ENCODE data around the gene PITRM1. TPM values are rescaled to one million over a fixed set of nuclear protein-coding genes. Genes with fewer than 3 reads are reported as not detected.

The PITRM1 gene
- total and polyA plus RNA-seq, 8 donors = 68.1 to 85.6 (median 71.8) TPM

DNA sequence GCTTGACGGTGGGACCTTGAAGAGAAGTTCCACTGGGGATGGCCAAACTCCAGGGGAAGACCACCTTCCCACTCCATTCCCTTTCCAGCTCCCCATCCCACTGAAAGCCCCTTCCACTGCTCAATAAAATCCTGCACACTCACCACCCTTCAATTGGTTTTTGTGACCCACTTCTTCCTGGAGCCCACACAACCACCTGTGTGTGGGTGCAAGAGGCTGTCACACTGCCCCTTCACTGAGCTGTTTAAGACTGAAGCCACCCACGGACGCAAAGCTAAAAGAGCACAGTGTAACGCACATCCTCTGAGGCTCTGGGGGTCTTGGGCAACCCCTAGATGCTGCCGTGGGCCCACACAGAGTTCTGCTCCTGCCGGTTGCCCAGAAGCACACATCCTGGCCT is 12.8 kb upstream of the PITRM1 start:
- Histone ChIP-seq H3K27me3 (no peaks in the 10 kb centered on the region), H3K9me3 (no peaks in the 10 kb centered on the region), H3K4me1 (peaks cover 0 to 10% of the 10 kb centered on the region in 2 donors), H3K36me3 (no peaks in the 10 kb centered on the region), H3K27ac (no peak overlapping the region), H3K4me3 (no peak overlapping the region)
- DNase-seq (no peak), ATAC-seq (no peak)
- TF ChIP-seq, protein P1, sequence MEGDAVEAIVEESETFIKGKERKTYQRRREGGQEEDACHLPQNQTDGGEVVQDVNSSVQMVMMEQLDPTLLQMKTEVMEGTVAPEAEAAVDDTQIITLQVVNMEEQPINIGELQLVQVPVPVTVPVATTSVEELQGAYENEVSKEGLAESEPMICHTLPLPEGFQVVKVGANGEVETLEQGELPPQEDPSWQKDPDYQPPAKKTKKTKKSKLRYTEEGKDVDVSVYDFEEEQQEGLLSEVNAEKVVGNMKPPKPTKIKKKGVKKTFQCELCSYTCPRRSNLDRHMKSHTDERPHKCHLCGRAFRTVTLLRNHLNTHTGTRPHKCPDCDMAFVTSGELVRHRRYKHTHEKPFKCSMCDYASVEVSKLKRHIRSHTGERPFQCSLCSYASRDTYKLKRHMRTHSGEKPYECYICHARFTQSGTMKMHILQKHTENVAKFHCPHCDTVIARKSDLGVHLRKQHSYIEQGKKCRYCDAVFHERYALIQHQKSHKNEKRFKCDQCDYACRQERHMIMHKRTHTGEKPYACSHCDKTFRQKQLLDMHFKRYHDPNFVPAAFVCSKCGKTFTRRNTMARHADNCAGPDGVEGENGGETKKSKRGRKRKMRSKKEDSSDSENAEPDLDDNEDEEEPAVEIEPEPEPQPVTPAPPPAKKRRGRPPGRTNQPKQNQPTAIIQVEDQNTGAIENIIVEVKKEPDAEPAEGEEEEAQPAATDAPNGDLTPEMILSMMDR (IDR thresholded peaks at IDR 0.05) = no peak
- intact Hi-C loops (cut with DNase I) = no loop called here

DNA sequence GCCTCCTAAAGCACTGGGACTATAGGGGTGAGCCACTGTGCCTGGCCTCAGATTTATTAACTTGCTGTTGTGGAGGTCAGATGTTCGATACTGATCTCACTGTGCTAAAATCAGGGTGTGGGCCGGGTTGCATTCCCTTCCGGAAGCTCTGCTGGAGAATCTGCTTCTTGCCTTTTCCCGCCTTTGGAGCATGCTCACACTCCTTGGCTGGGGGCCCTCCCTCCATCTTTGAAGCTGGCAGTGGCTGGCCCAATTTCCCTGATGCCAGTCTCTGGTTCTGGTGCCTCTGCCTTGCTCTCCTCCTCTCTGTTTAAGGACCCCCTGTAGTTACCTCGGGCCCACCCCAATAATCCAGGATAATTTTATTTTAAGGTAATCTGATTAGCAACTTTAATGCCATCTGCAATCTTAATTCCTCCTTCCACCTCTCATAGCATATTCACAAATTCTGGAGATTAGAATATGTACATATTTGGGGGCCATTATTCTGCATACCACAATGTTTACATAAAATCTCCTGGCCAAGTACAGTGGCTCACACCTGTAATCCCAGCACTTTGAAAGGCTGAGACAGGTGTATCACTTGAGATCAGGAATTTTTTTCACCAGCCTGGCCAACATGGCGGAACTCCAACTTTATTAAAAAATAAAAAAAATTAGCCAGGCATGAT is 7.9 kb upstream of the PITRM1 start:
- Histone ChIP-seq H3K27ac (no peak overlapping the region), H3K4me1 (peaks cover 0 to 10% of the 10 kb centered on the region in 2 donors), H3K36me3 (no peaks in the 10 kb centered on the region), H3K27me3 (no peaks in the 10 kb centered on the region), H3K4me3 (no peak overlapping the region), H3K9me3 (no peaks in the 10 kb centered on the region)
- intact Hi-C loops (cut with DNase I) = no loop called here
- ATAC-seq = no peak
- TF ChIP-seq, protein P1 (IDR thresholded peaks at IDR 0.05) = no peak
- no peak for DNase-seq

DNA sequence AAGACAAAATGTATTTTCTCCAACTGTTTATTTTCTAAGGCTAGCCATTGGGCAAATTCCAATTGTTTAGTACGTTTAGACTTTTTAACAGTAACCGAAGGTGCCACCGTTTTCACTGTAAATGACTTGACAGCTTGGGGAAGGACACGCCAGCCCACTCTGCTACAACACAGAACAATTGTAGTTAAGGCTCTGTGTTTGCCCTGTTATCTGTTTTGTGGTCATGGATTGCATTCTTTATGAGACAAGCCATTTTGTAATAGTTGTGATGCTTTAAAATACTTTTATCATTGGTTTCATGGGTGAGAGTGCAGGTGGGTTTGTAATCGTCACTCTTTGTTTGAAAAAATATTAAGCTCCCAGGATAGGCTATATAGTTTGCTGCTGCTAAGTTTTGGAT is 6.6 kb upstream of the PITRM1 start:
- no peak for DNase-seq
- H3K9me3 ChIP-seq = no peaks in the 10 kb centered on the region
- ATAC-seq = no peak
- peaks cover 0 to 10% of the 10 kb centered on the region in 2 donors for H3K4me1 ChIP-seq
- TF ChIP-seq, protein P1 (IDR thresholded peaks at IDR 0.05) = no peak
- no peak overlapping the region for H3K4me3 ChIP-seq
- H3K36me3 ChIP-seq = no peaks in the 10 kb centered on the region
- H3K27ac ChIP-seq = no peak overlapping the region
- no peaks in the 10 kb centered on the region for H3K27me3 ChIP-seq
- intact Hi-C loops (cut with DNase I) = no loop called here

DNA sequence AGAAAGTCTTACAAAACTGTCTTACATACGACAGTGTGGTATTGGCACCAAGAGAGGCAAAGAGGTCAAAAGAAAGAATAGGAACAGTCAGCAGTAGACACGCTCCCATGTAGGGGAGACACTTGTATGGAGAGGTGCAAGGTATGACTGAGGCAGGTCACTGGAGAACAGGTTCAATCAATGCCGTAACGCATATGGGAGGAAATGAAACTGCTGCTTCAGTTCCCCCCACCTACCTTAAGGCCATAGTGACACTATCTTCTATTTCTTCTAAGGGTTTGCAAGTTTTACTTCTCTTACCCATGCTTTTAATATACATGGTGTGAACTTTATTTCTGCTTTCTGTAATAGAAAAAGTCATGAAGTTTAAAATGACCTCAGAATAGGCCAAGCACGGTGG is 5.5 kb upstream of the PITRM1 start:
- ATAC-seq = no peak
- Histone ChIP-seq H3K36me3 (no peaks in the 10 kb centered on the region), H3K27ac (no peak overlapping the region), H3K9me3 (no peaks in the 10 kb centered on the region), H3K27me3 (no peaks in the 10 kb centered on the region), H3K4me3 (no peak overlapping the region), H3K4me1 (peaks cover 0 to 15% of the 10 kb centered on the region in 2 donors)
- intact Hi-C loops (cut with DNase I) = no loop called here
- DNase-seq = no peak
- TF ChIP-seq, protein P1 (IDR thresholded peaks at IDR 0.05) = no peak

DNA sequence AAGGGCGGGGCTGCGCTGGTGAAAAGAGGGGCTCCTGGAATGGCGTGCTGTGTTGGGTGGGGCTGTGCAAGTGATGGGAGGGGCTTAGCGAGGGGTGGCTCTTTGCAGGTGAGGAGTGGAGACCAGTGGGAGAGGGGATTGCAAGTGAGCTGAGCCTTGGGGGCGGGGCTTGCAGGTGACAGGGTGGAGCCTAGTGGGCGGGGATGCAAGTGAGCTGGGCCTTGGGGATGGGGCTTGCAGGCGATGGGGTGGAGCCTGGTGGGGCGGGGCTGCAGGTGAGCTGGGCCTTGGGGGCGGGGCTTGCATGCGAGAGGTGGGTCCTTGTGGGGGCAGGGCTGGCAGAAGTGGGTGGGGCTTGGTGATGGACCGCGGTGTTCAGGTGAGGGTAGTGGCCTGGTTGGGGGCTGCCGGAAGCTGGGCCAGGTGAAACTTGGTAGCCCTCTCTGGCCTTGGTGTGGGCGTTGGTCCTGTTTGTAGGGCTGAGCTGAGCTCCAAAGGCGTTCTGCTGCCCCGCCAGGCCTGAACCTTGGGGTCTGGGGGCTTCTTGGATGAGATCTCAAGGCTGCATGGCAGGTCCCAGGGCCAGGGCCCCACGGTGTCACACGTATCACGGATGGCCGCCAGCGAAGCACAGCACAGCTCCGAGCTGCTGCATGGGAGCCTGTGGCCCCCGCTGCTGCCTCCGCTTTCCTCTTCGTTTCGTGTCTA is 743 bp upstream of the PITRM1 start:
- intact Hi-C loops (cut with DNase I) = no loop called here
- H3K27me3 ChIP-seq = no peaks in the 10 kb centered on the region
- peaks cover 6 to 13% of the 10 kb centered on the region in 2 donors for H3K4me1 ChIP-seq
- TF ChIP-seq, protein P1 (IDR thresholded peaks at IDR 0.05) = no peak
- peak; percentile 71 for ATAC-seq
- DNase-seq = peak in 2 of 4 donors; percentile 7 to 95
- H3K9me3 ChIP-seq = no peaks in the 10 kb centered on the region
- peak overlapping the region; percentile 9 to 87 for H3K4me3 ChIP-seq
- H3K27ac ChIP-seq = no peak overlapping the region
- peaks cover 0 to 17% of the 10 kb centered on the region in 2 donors for H3K36me3 ChIP-seq

Measured in left lung (tissue), 10 donors.